Measurements from ENCODE around the gene LMAN2L.

DNA sequence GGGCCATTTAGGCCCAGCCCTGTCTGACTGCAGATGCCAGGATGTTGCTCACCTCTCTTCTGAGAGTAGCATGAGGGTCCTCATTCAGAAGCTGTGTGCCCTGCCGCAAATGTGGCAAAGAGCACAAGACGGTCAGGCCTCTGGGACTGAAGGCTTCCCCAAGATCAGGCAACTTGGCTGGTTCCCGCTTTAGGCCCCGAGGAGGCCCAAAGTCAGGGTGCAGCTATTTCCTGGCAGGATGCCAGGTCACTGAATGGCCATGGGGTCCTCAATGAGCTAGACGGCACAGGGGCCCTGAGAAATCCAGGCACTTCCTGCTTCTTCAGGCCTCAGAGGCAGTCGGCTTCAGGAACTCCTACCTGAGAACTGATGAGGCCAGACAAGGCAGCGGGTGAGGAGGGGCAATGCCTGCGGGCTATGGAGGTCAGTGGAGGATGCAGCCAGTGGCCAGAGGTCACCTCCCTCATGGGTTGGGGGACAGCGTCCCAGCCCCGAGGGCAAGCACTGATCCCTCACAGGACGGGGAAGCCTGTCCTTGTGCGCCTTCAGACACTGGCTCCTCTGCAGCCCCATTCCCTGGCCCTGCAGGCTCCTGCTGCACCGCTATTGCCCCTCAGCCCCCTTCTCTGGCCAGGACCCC, 44.9 kb downstream of the LMAN2L start:
- no peak for TF ChIP-seq KDM1A (IDR thresholded peaks at IDR 0.05; ENCODE audit: borderline replicate concordance, low read length)
- TF ChIP-seq EZH2 (IDR thresholded peaks at IDR 0.05; ENCODE audit: low read depth, low read length, severe bottlenecking) = no peak
- TF ChIP-seq RNF2 (IDR thresholded peaks at IDR 0.05; ENCODE audit: borderline replicate concordance, low read depth, low read length, missing control alignments, poor library complexity, severe bottlenecking) = no peak
- TF ChIP-seq, protein P1, sequence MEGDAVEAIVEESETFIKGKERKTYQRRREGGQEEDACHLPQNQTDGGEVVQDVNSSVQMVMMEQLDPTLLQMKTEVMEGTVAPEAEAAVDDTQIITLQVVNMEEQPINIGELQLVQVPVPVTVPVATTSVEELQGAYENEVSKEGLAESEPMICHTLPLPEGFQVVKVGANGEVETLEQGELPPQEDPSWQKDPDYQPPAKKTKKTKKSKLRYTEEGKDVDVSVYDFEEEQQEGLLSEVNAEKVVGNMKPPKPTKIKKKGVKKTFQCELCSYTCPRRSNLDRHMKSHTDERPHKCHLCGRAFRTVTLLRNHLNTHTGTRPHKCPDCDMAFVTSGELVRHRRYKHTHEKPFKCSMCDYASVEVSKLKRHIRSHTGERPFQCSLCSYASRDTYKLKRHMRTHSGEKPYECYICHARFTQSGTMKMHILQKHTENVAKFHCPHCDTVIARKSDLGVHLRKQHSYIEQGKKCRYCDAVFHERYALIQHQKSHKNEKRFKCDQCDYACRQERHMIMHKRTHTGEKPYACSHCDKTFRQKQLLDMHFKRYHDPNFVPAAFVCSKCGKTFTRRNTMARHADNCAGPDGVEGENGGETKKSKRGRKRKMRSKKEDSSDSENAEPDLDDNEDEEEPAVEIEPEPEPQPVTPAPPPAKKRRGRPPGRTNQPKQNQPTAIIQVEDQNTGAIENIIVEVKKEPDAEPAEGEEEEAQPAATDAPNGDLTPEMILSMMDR (IDR thresholded peaks at IDR 0.05; ENCODE audit: control extremely low read depth in 1 of 3, insufficient read depth in 1 of 3, low read depth in 1 of 3, low read length in 3 of 3) = no peak
- TF ChIP-seq TCF12 (IDR thresholded peaks at IDR 0.05; ENCODE audit: low read depth, low read length) = no peak
- no peak for TF ChIP-seq POLR2AphosphoS5 (IDR thresholded peaks at IDR 0.05; ENCODE audit: low read depth, low read length)
- TF ChIP-seq SIN3A (conservative IDR thresholded peaks at IDR 0.05 in 1 of 2, IDR thresholded peaks at IDR 0.05 in 1 of 2; ENCODE audit: low read depth in 1 of 2, low read length in 2 of 2) = no peak
- no peak for TF ChIP-seq RAD21 (IDR thresholded peaks at IDR 0.05 in 1 of 2, conservative IDR thresholded peaks at IDR 0.05 in 1 of 2; ENCODE audit: low read depth in 2 of 2, low read length in 2 of 2)
- TF ChIP-seq ASH2L (IDR thresholded peaks at IDR 0.05; ENCODE audit: low read length) = no peak
- no peak for TF ChIP-seq POLR2A (IDR thresholded peaks at IDR 0.05; ENCODE audit: control extremely low read depth in 1 of 2, low read depth in 2 of 2, low read length in 2 of 2)
- no peak for TF ChIP-seq GTF2F1 (IDR thresholded peaks at IDR 0.05; ENCODE audit: borderline replicate concordance, low read depth, low read length)
- no peak for TF ChIP-seq MAFK (IDR thresholded peaks at IDR 0.05; ENCODE audit: low read depth, low read length)
- TF ChIP-seq BACH1 (IDR thresholded peaks at IDR 0.05; ENCODE audit: low read length) = no peak
- TF ChIP-seq YY1 (IDR thresholded peaks at IDR 0.05; ENCODE audit: low read depth, low read length) = no peak

Measured in H1 (cell line).